Activated CD8-positive, alpha-beta memory T cell treated with anti-CD3 and anti-CD28 coated beads for 48 hours (primary cell): ENCODE data around the gene ARF4.
"Not testable (repeated sequence)": the region's sequence is repeated elsewhere in the genome, so short reads cannot be mapped to it uniquely, and the experiment has no call there.

Experiments used
- DNase-seq, 3 experiments: peaks; one replicate each; pipeline ENCODE4 v3.0.0-alpha.2; 2020; ENCODE audit warnings: low read depth in 2 of 3, low spot score in 2 of 3

Gene ARF4

GRCh38 chr3:57597127-57597923 lies at the start of gene ARF4:
Gene ARF4 (minus strand): TSS chr3:57597344. CDS start chr3:57597140, 204 bp downstream.
- peak; percentile 94 to 100 (median 95) for DNase-seq

GRCh38 chr3:57646723-57647122 lies 49.6 kb upstream of the ARF4 start:
- DNase-seq, result no peak

- no peak for DNase-seq
Measured at GRCh38 chr3:57644740-57645139, 47.6 kb upstream of the ARF4 start.

GRCh38 chr3:57637391-57637790 lies 40.2 kb upstream of the ARF4 start:
- DNase-seq, result no peak

GRCh38 chr3:57634259-57634658 lies 37.1 kb upstream of the ARF4 start:
- DNase-seq, result not testable (repeated sequence)

- no peak for DNase-seq
Measured at GRCh38 chr3:57627976-57628375, 30.8 kb upstream of the ARF4 start.

- DNase-seq, result no peak
Measured at GRCh38 chr3:57624801-57625200, 27.7 kb upstream of the ARF4 start.

GRCh38 chr3:57622362-57622761 lies 25.2 kb upstream of the ARF4 start:
- DNase-seq, result no peak

- DNase-seq, result no peak
Measured at GRCh38 chr3:57617739-57618138, 20.6 kb upstream of the ARF4 start.

GRCh38 chr3:57616233-57616632 lies 19.1 kb upstream of the ARF4 start:
- no peak for DNase-seq

GRCh38 chr3:57611870-57612269 lies 14.7 kb upstream of the ARF4 start:
- DNase-seq, result not testable (repeated sequence)

GRCh38 chr3:57605683-57606082 lies 8.5 kb upstream of the ARF4 start:
- DNase-seq, result no peak

- DNase-seq, result no peak
Measured at GRCh38 chr3:57604971-57605370, 7.8 kb upstream of the ARF4 start.

- no peak for DNase-seq
Measured at GRCh38 chr3:57600195-57600594, 3.1 kb upstream of the ARF4 start.

- DNase-seq, result no peak
Measured at GRCh38 chr3:57598765-57599360, 1.7 kb upstream of the ARF4 start.

GRCh38 chr3:57596495-57597126 lies 533 bp downstream of the ARF4 start:
- peak; percentile 14 to 40 (median 35) for DNase-seq

- DNase-seq, result no peak
Measured at GRCh38 chr3:57594576-57594975, 2.6 kb downstream of the ARF4 start.

GRCh38 chr3:57594144-57594543 lies 3.0 kb downstream of the ARF4 start:
- DNase-seq, result no peak

- DNase-seq, result no peak
Measured at GRCh38 chr3:57592306-57592705, 4.8 kb downstream of the ARF4 start.

GRCh38 chr3:57587905-57588304 lies 9.2 kb downstream of the ARF4 start:
- no peak for DNase-seq

GRCh38 chr3:57586778-57587177 lies 10.4 kb downstream of the ARF4 start:
- DNase-seq, result no peak

- DNase-seq, result no peak
Measured at GRCh38 chr3:57583544-57583943, 13.6 kb downstream of the ARF4 start.
